Measurements from ENCODE around the gene B4GALNT4. TPM values are rescaled to one million over a fixed set of nuclear protein-coding genes. Genes with fewer than 3 reads are reported as not detected.

Gene B4GALNT4
- total and polyA plus RNA-seq, 7 donors, result 1.4 to 9.1 (median 5.5) TPM; not detected in 1

- no peak overlapping the region for H3K4me3 ChIP-seq
- no peak for TF ChIP-seq POLR2A (IDR thresholded peaks at IDR 0.05)
- no peak for TF ChIP-seq POLR2AphosphoS5 (IDR thresholded peaks at IDR 0.05)
- no peak for TF ChIP-seq CTCF (IDR thresholded peaks at IDR 0.05)
- TF ChIP-seq EP300 (IDR thresholded peaks at IDR 0.05), result no peak
- peak; percentile 64 for DNase-seq
- H3K27ac ChIP-seq, result peak overlapping the region; percentile 59 to 74 (median 61)
- peaks cover 0 to 15% (median 7%) of the 10 kb centered on the region in 4 donors for H3K4me1 ChIP-seq
- no peaks in the 10 kb centered on the region for H3K27me3 ChIP-seq
- intact Hi-C loops (cut with DNase I), result no loop called here
- no peaks in the 10 kb centered on the region for H3K36me3 ChIP-seq
- 44 to 48% methylated on average over 15 of the region's 15 CpGs for WGBS, 2 donors
- H3K9me3 ChIP-seq, result no peaks in the 10 kb centered on the region
Measured at GRCh38 chr11:335779-336658, 33.3 kb upstream of the B4GALNT4 start.

- intact Hi-C loops (cut with DNase I), result no loop called here
- no peaks in the 10 kb centered on the region for H3K9me3 ChIP-seq
- TF ChIP-seq POLR2AphosphoS5 (IDR thresholded peaks at IDR 0.05) (no peak), POLR2A (IDR thresholded peaks at IDR 0.05) (no peak), EP300 (IDR thresholded peaks at IDR 0.05) (no peak), CTCF (IDR thresholded peaks at IDR 0.05) (no peak)
- H3K4me1 ChIP-seq, result peaks cover 0 to 15% (median 7%) of the 10 kb centered on the region in 4 donors
- no peak overlapping the region for H3K4me3 ChIP-seq
- peak overlapping the region; percentile 59 to 74 (median 61) for H3K27ac ChIP-seq
- DNase-seq, result peak; percentile 11
- no peaks in the 10 kb centered on the region for H3K27me3 ChIP-seq
- no peaks in the 10 kb centered on the region for H3K36me3 ChIP-seq
- WGBS, 2 donors, result 22 to 65% methylated on average over 4 of the region's 4 CpGs
Measured at GRCh38 chr11:336659-337198, 32.6 kb upstream of the B4GALNT4 start.

- TF ChIP-seq EP300 (IDR thresholded peaks at IDR 0.05), result no peak
- no peak for TF ChIP-seq POLR2A (IDR thresholded peaks at IDR 0.05)
- no peak for TF ChIP-seq POLR2AphosphoS5 (IDR thresholded peaks at IDR 0.05)
- no peak for TF ChIP-seq CTCF (IDR thresholded peaks at IDR 0.05)
- Histone ChIP-seq H3K4me1 (peaks cover 0 to 15% (median 7%) of the 10 kb centered on the region in 4 donors), H3K36me3 (no peaks in the 10 kb centered on the region), H3K27me3 (no peaks in the 10 kb centered on the region), H3K9me3 (no peaks in the 10 kb centered on the region), H3K4me3 (no peak overlapping the region), H3K27ac (no peak overlapping the region)
- 96 to 97% methylated on average over 6 of the region's 6 CpGs for WGBS, 2 donors
- DNase-seq, result peak; percentile 38
- intact Hi-C loops (cut with DNase I), result no loop called here
Measured at GRCh38 chr11:337711-338110, 31.6 kb upstream of the B4GALNT4 start.

- H3K36me3 ChIP-seq, result no peaks in the 10 kb centered on the region
- no peak for DNase-seq
- peaks cover 0 to 15% (median 7%) of the 10 kb centered on the region in 4 donors for H3K4me1 ChIP-seq
- no peaks in the 10 kb centered on the region for H3K27me3 ChIP-seq
- TF ChIP-seq POLR2A (IDR thresholded peaks at IDR 0.05) (no peak), POLR2AphosphoS5 (IDR thresholded peaks at IDR 0.05) (no peak), EP300 (IDR thresholded peaks at IDR 0.05) (no peak), CTCF (IDR thresholded peaks at IDR 0.05) (no peak)
- intact Hi-C loops (cut with DNase I), result no loop called here
- H3K27ac ChIP-seq, result no peak overlapping the region
- WGBS, 2 donors, result 92 to 95% methylated on average over 2 of the region's 2 CpGs
- H3K9me3 ChIP-seq, result no peaks in the 10 kb centered on the region
- no peak overlapping the region for H3K4me3 ChIP-seq
Measured at GRCh38 chr11:339963-340362, 29.3 kb upstream of the B4GALNT4 start.
